ENCODE data around the gene KRTAP5-4.
"Not testable (repeated sequence)": the region's sequence is repeated elsewhere in the genome, so short reads cannot be mapped to it uniquely, and the experiment has no call there.

KRTAP5-4 gene

DNA sequence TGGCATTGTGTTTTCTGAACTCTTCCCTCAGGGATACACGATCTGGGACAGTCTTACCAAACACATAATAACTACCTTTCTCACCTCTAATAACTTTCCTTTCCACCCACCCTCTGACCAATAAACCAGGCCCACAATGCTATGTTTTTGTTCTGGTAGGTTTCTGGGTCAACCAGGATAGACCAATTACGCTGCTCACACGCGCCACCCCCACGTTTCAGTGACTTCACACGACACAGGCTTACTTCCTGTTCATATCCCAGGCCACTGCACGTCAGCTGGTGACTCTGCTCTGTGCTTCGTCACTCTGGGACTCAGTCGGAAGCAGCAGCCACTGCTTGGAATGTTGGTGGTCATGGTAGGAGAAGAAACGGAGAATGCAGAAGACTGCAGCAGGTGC lies 2.5 kb downstream of the KRTAP5-4 start:
- H3K4me1 ChIP-seq (ENCODE audit: control insufficient read depth, insufficient read depth, low read depth, low read length) = no peaks in the 10 kb centered on the region
- no peak overlapping the region for H3K4me3 ChIP-seq (ENCODE audit: insufficient read depth in 1 of 2, low read depth in 1 of 2, low read length in 2 of 2)
- no peak overlapping the region for H3K9ac ChIP-seq (ENCODE audit: low read length)
- peaks cover 42 to 48% of the 10 kb centered on the region in 2 experiments for H3K27me3 ChIP-seq (ENCODE audit: control insufficient read depth in 1 of 2, insufficient read depth in 1 of 2, low read length in 2 of 2)
- H2AFZ ChIP-seq (ENCODE audit: low read depth, low read length) = no peak overlapping the region
- no peak overlapping the region for H3K27ac ChIP-seq (ENCODE audit: low read length, poor library complexity, severe bottlenecking)
- no peak overlapping the region for H4K8ac ChIP-seq (ENCODE audit: low read length)
- no peak overlapping the region for H3K14ac ChIP-seq (ENCODE audit: low read length in 2 of 2)
- no peaks in the 10 kb centered on the region for H3K9me3 ChIP-seq (ENCODE audit: control insufficient read depth, low read length)
- no peak overlapping the region for H2AK5ac ChIP-seq (ENCODE audit: low read length, severe bottlenecking)
- H3K4ac ChIP-seq (ENCODE audit: low read depth in 1 of 2, low read length in 2 of 2) = no peak overlapping the region
- H3K4me2 ChIP-seq (ENCODE audit: low read length, poor library complexity, severe bottlenecking) = no peak overlapping the region
- H2BK12ac ChIP-seq (ENCODE audit: low read length in 2 of 2) = no peak overlapping the region
- WGBS = 34% methylated on average over 10 of the region's 10 CpGs
- no peaks in the 10 kb centered on the region for H3K79me1 ChIP-seq (replicated peaks; ENCODE audit: low read length, poor library complexity, severe bottlenecking)
- no peak overlapping the region for H3K23ac ChIP-seq (ENCODE audit: low read length in 2 of 2)
- no peak overlapping the region for H3K18ac ChIP-seq (ENCODE audit: low read depth in 1 of 2, low read length in 2 of 2)
- H3K36me3 ChIP-seq (ENCODE audit: control insufficient read depth in 1 of 2, insufficient read depth in 2 of 2, low read depth in 1 of 2, low read length in 2 of 2) = no peaks in the 10 kb centered on the region
- no peak overlapping the region for H4K91ac ChIP-seq (ENCODE audit: low read length)
- no peak overlapping the region for H2BK5ac ChIP-seq (ENCODE audit: low read depth, low read length, poor library complexity, severe bottlenecking)
- no peak overlapping the region for H2BK120ac ChIP-seq (ENCODE audit: low read depth, low read length)
- H2BK15ac ChIP-seq (ENCODE audit: low read depth, poor library complexity, severe bottlenecking) = no peak overlapping the region
- peak; percentile 36 for DNase-seq

DNA sequence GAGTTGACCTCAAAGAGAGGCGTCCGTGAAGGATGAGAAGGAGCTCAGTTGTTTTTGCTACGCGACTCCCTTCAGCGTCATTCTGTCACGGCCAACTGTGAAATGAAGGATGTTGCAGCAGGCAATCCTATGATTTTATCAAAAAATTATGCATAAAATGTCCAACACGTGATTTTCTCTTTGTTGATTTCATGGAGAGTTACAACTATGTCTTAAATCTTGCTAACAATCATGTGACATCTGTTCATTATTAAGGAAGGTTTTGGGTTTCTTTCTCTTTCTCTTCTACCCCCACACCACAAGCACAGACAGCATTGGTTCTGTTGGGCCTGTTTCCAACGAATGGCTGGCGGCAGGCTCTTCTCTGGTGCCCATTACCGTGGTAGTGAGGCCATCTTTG lies 3.7 kb downstream of the KRTAP5-4 start:
- Histone ChIP-seq H2BK120ac (ENCODE audit: low read depth, low read length) (no peak overlapping the region), H3K9ac (ENCODE audit: low read length) (no peak overlapping the region), H2AK5ac (ENCODE audit: low read length, severe bottlenecking) (no peak overlapping the region), H3K79me1 (replicated peaks; ENCODE audit: low read length, poor library complexity, severe bottlenecking) (no peaks in the 10 kb centered on the region), H4K8ac (ENCODE audit: low read length) (no peak overlapping the region), H3K27me3 (ENCODE audit: control insufficient read depth in 1 of 2, insufficient read depth in 1 of 2, low read length in 2 of 2) (peaks cover 38 to 51% of the 10 kb centered on the region in 2 experiments), H3K27ac (ENCODE audit: low read length, poor library complexity, severe bottlenecking) (no peak overlapping the region), H4K91ac (ENCODE audit: low read length) (no peak overlapping the region), H3K9me3 (ENCODE audit: control insufficient read depth, low read length) (no peaks in the 10 kb centered on the region), H2BK5ac (ENCODE audit: low read depth, low read length, poor library complexity, severe bottlenecking) (no peak overlapping the region), H3K4ac (ENCODE audit: low read depth in 1 of 2, low read length in 2 of 2) (no peak overlapping the region), H3K4me3 (ENCODE audit: insufficient read depth in 1 of 2, low read depth in 1 of 2, low read length in 2 of 2) (no peak overlapping the region), H3K36me3 (ENCODE audit: control insufficient read depth in 1 of 2, insufficient read depth in 2 of 2, low read depth in 1 of 2, low read length in 2 of 2) (no peaks in the 10 kb centered on the region), H2BK15ac (ENCODE audit: low read depth, poor library complexity, severe bottlenecking) (no peak overlapping the region), H3K14ac (ENCODE audit: low read length in 2 of 2) (no peak overlapping the region), H3K18ac (ENCODE audit: low read depth in 1 of 2, low read length in 2 of 2) (no peak overlapping the region), H3K23ac (ENCODE audit: low read length in 2 of 2) (no peak overlapping the region), H3K4me1 (ENCODE audit: control insufficient read depth, insufficient read depth, low read depth, low read length) (no peaks in the 10 kb centered on the region), H2BK12ac (ENCODE audit: low read length in 2 of 2) (no peak overlapping the region), H2AFZ (ENCODE audit: low read depth, low read length) (no peak overlapping the region), H3K4me2 (ENCODE audit: low read length, poor library complexity, severe bottlenecking) (no peak overlapping the region)
- no peak for DNase-seq
- WGBS = 90% methylated on average over 8 of the region's 10 CpGs

DNA sequence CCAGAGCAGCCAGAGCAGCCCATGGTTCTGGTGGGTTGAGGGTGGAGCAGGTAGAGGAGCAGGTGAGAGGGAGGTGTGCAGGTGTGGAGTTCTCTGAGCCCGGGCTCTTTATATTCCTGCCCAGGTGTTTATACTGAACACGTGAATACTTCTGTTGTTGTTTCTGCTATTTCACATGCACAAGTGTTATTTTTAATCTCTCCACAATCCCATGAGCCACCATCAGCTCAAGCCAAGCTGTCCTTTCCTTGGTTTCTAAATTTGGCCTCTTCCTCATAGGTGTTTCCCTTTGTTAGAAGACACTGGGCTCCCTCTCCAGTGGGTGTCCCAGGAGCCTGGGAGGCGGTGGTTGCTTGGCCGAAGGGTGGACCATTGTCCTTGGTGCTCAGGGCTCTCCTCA lies 13.6 kb downstream of the KRTAP5-4 start, which contains the start of gene KRTAP5-3:
Gene KRTAP5-3 (minus strand): TSS at position 101 of the 400 bp plus-strand sequence. CDS start 78 bp downstream, at position 23.
- Histone ChIP-seq H3K36me3 (ENCODE audit: control insufficient read depth in 1 of 2, insufficient read depth in 2 of 2, low read depth in 1 of 2, low read length in 2 of 2) (no peaks in the 10 kb centered on the region), H2AK5ac (ENCODE audit: low read length, severe bottlenecking) (no peak within 1 kb of the TSS), H3K27me3 (ENCODE audit: control insufficient read depth in 1 of 2, insufficient read depth in 1 of 2, low read length in 2 of 2) (peaks cover 45 to 53% of the 10 kb centered on the region in 2 experiments), H3K9ac (ENCODE audit: low read length) (no peak within 1 kb of the TSS), H3K4ac (ENCODE audit: low read depth in 1 of 2, low read length in 2 of 2) (no peak within 1 kb of the TSS), H2AFZ (ENCODE audit: low read depth, low read length) (no peak within 1 kb of the TSS), H3K27ac (ENCODE audit: low read length, poor library complexity, severe bottlenecking) (no peak within 1 kb of the TSS), H4K91ac (ENCODE audit: low read length) (no peak within 1 kb of the TSS), H3K18ac (ENCODE audit: low read depth in 1 of 2, low read length in 2 of 2) (no peak within 1 kb of the TSS), H3K14ac (ENCODE audit: low read length in 2 of 2) (no peak within 1 kb of the TSS), H4K8ac (ENCODE audit: low read length) (no peak within 1 kb of the TSS), H3K23ac (ENCODE audit: low read length in 2 of 2) (no peak within 1 kb of the TSS), H3K79me1 (replicated peaks; ENCODE audit: low read length, poor library complexity, severe bottlenecking) (no peaks in the 10 kb centered on the region), H3K9me3 (ENCODE audit: control insufficient read depth, low read length) (no peaks in the 10 kb centered on the region), H2BK15ac (ENCODE audit: low read depth, poor library complexity, severe bottlenecking) (no peak within 1 kb of the TSS), H3K4me1 (ENCODE audit: control insufficient read depth, insufficient read depth, low read depth, low read length) (peaks cover 2% of the 10 kb centered on the region), H2BK120ac (ENCODE audit: low read depth, low read length) (no peak within 1 kb of the TSS), H2BK5ac (ENCODE audit: low read depth, low read length, poor library complexity, severe bottlenecking) (no peak within 1 kb of the TSS), H3K4me3 (ENCODE audit: insufficient read depth in 1 of 2, low read depth in 1 of 2, low read length in 2 of 2) (no peak within 1 kb of the TSS), H3K4me2 (ENCODE audit: low read length, poor library complexity, severe bottlenecking) (no peak within 1 kb of the TSS), H2BK12ac (ENCODE audit: low read length in 2 of 2) (no peak within 1 kb of the TSS)
- WGBS = 88% methylated on average over 2 of the region's 4 CpGs
- DNase-seq = no peak

DNA sequence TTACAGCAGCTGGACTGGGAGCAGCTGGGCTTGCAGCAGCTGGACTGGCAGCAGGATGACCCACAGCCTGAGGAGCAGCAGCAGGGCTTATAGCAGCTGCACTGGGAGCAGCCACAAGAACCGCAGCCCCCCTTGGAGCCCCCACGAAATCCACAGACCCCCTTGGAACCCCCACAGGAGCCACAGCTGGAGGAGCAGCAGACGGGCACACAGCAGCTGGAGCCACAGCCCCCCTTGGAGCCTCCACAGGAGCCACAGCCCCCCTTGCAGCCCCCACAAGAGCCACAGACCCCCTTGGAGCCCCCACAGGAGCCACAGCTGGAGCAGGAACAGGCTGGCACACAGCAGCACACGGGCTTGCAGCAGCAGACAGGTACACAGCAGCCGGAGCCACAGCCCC lies 14.0 kb downstream of the KRTAP5-4 start:
- not testable (repeated sequence) for H2AK5ac ChIP-seq (ENCODE audit: low read length, severe bottlenecking); H4K91ac ChIP-seq (ENCODE audit: low read length); H3K79me1 ChIP-seq (replicated peaks; ENCODE audit: low read length, poor library complexity, severe bottlenecking); H4K8ac ChIP-seq (ENCODE audit: low read length); H3K9me3 ChIP-seq (ENCODE audit: control insufficient read depth, low read length); H3K18ac ChIP-seq (ENCODE audit: low read depth in 1 of 2, low read length in 2 of 2); H3K9ac ChIP-seq (ENCODE audit: low read length); H3K36me3 ChIP-seq (ENCODE audit: control insufficient read depth in 1 of 2, insufficient read depth in 2 of 2, low read depth in 1 of 2, low read length in 2 of 2); H2BK15ac ChIP-seq (ENCODE audit: low read depth, poor library complexity, severe bottlenecking); H3K27ac ChIP-seq (ENCODE audit: low read length, poor library complexity, severe bottlenecking); H2AFZ ChIP-seq (ENCODE audit: low read depth, low read length); H3K4me3 ChIP-seq (ENCODE audit: insufficient read depth in 1 of 2, low read depth in 1 of 2, low read length in 2 of 2); H2BK120ac ChIP-seq (ENCODE audit: low read depth, low read length); H3K4me1 ChIP-seq (ENCODE audit: control insufficient read depth, insufficient read depth, low read depth, low read length); H3K14ac ChIP-seq (ENCODE audit: low read length in 2 of 2); H3K4me2 ChIP-seq (ENCODE audit: low read length, poor library complexity, severe bottlenecking); H2BK12ac ChIP-seq (ENCODE audit: low read length in 2 of 2); H2BK5ac ChIP-seq (ENCODE audit: low read depth, low read length, poor library complexity, severe bottlenecking); H3K23ac ChIP-seq (ENCODE audit: low read length in 2 of 2); H3K4ac ChIP-seq (ENCODE audit: low read depth in 1 of 2, low read length in 2 of 2)
- peak; percentile 15 for DNase-seq
- 52% methylated on average over 4 of the region's 5 CpGs for WGBS
- peaks cover 45 to 57% of the 10 kb centered on the region in 2 experiments for H3K27me3 ChIP-seq (ENCODE audit: control insufficient read depth in 1 of 2, insufficient read depth in 1 of 2, low read length in 2 of 2)

Measured in mesenchymal stem cell (in vitro differentiated cells and primary cell).